Ammon's horn (tissue), 1 donor: ENCODE results near the gene PERP.

ENCODE experiments used
- DNase-seq: peaks from one replicate; pipeline ENCODE4 v3.0.0-alpha.2; 2016; ENCODE audit warnings: low spot score

Gene PERP

DNA sequence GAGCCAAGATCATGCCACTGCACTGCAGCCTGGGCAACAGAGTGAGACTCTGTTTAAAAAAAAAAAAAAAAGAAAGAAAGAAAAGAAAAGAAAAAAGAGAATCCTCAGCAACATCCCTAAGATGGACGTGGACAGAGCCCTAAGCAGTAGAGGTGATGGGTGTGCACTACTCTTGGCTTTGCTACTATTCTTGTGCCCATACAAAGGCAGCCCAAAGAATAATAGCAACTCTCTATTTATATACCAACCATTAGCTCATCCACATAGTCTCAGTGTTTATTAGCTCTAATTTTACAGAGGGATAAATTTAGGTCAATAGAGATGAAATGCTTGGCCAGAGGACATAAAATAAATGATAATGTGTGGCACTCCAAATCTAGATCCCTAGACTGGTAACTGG is 62.2 kb downstream of the PERP start:
- no peak for DNase-seq

DNA sequence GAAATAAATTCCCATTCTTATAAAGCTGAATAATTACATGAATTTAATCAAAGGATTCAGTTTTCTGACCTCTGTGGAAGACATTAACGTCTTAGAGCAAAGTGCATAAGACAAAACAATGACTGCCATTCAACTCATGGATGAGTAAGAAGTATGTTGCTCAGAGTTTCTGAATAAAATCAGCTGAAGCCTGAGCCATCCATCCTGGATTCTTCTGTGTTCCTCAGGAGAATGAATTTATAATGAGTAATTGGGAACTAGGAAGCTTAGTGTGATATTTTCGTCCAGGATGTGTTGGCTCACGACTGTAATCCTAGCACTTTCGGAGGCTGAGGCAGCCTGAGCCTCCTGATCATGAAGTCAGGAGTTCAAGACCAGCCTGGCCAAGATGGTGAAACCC is 62.8 kb downstream of the PERP start:
- no peak for DNase-seq
